SK-N-SH (cell line): ENCODE results near the gene TLE5.

Experiments used
- CTCF ChIP-seq: fragments of 200-600 bp; sonication (generic); IDR thresholded peaks from 2 replicates; pipeline ENCODE4 v1.6.1; 2017; ENCODE audit warnings: antibody characterized with exemption, mild to moderate bottlenecking, moderate library complexity
- EZH2phosphoT487 ChIP-seq: fragments of 200-600 bp; sonication (generic); IDR thresholded peaks from 2 replicates; pipeline ENCODE4 v1.6.1; 2017; ENCODE audit warnings: low read depth, mixed run types, mild to moderate bottlenecking, antibody characterized with exemption, moderate library complexity, borderline replicate concordance
- NRF1 ChIP-seq: IDR thresholded peaks from 2 replicates; pipeline ENCODE4 v1.6.1; 2012; ENCODE audit warnings: low read depth, mild to moderate bottlenecking, low read length
- SMC3 ChIP-seq: IDR thresholded peaks from 2 replicates; pipeline ENCODE4 v1.6.1; 2012; ENCODE audit warnings: low read depth, low read length, improper control_type of control experiment
- TAF1 ChIP-seq: IDR thresholded peaks from 2 replicates; pipeline ENCODE4 v1.6.1; 2012; ENCODE audit warnings: low read depth, mild to moderate bottlenecking, low read length, moderate library complexity, borderline replicate concordance
- TEAD4 ChIP-seq: IDR thresholded peaks from 2 replicates; pipeline ENCODE4 v1.4.0; 2012; ENCODE audit warnings: mild to moderate bottlenecking, borderline replicate concordance; ENCODE audit not compliant: insufficient read depth
- TF ChIP-seq, protein P1 (sequence below): IDR thresholded peaks from 2 replicates; pipeline ENCODE4 v1.4.0; 2012; ENCODE audit warnings: low read depth, borderline replicate concordance

DNA sequence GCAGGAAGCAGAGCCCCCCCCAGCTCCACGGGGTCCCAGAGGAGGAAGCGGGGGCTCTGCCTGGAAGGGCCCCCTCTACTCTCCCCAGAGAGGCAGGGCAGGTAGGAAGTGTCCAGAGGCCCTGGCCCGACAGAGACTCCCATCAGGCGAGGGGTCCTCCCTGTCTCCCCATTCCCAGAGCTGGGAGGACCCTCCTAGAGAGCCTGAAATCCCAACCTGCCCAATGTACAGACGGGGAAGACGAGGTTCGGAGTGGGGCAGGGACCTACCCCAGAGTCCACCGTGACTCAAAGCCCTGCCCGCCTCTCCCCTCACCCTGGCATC is 34.4 kb downstream of the TLE5 start:
- TF ChIP-seq TEAD4 (no peak), EZH2phosphoT487 (no peak), SMC3 (no peak), NRF1 (no peak), CTCF (no peak), TAF1 (no peak)
- TF ChIP-seq, protein P1, sequence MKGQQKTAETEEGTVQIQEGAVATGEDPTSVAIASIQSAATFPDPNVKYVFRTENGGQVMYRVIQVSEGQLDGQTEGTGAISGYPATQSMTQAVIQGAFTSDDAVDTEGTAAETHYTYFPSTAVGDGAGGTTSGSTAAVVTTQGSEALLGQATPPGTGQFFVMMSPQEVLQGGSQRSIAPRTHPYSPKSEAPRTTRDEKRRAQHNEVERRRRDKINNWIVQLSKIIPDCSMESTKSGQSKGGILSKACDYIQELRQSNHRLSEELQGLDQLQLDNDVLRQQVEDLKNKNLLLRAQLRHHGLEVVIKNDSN: no peak
